Rectal smooth muscle tissue (tissue), 1 donor: ENCODE results near the gene NEK5.
"Not testable (repeated sequence)": the region's sequence is repeated elsewhere in the genome, so short reads cannot be mapped to it uniquely, and the experiment has no call there.

Experiments
- H3K27ac ChIP-seq: one replicate; pipeline ENCODE4 v1.7.0; 2013; ENCODE audit warnings: low read depth, low read length, inconsistent platforms
- H3K27me3 ChIP-seq: one replicate; pipeline ENCODE4 v1.7.0; 2013; ENCODE audit warnings: low read length; ENCODE audit not compliant: control insufficient read depth, insufficient read depth
- H3K36me3 ChIP-seq: one replicate; pipeline ENCODE4 v1.7.0; 2013; ENCODE audit warnings: low read length; ENCODE audit not compliant: control insufficient read depth, insufficient read depth
- H3K4me1 ChIP-seq: one replicate; pipeline ENCODE4 v1.7.0; 2013; ENCODE audit warnings: low read length; ENCODE audit not compliant: control insufficient read depth, insufficient read depth
- H3K4me3 ChIP-seq: one replicate; pipeline ENCODE4 v1.7.0; 2013; ENCODE audit warnings: low read length
- H3K9ac ChIP-seq: one replicate; pipeline ENCODE4 v1.7.0; 2013; ENCODE audit warnings: low read length

NEK5 gene

GRCh38 chr13:52092087-52092486, 36.8 kb downstream of the NEK5 start:
- no peak overlapping the region for H3K9ac ChIP-seq
- no peaks in the 10 kb centered on the region for H3K4me1 ChIP-seq
- H3K27ac ChIP-seq, result no peak overlapping the region
- no peak overlapping the region for H3K4me3 ChIP-seq
- H3K27me3 ChIP-seq, result no peaks in the 10 kb centered on the region
- no peaks in the 10 kb centered on the region for H3K36me3 ChIP-seq

- Histone ChIP-seq H3K4me3 (no peak overlapping the region), H3K27me3 (no peaks in the 10 kb centered on the region), H3K4me1 (no peaks in the 10 kb centered on the region)
Observed at GRCh38 chr13:52091473-52091872, 37.4 kb downstream of the NEK5 start.

GRCh38 chr13:52085421-52085820, 43.5 kb downstream of the NEK5 start:
- H3K36me3 ChIP-seq, result no peaks in the 10 kb centered on the region
- no peak overlapping the region for H3K9ac ChIP-seq
- H3K4me3 ChIP-seq, result no peak overlapping the region
- no peak overlapping the region for H3K27ac ChIP-seq
- no peaks in the 10 kb centered on the region for H3K27me3 ChIP-seq
- no peaks in the 10 kb centered on the region for H3K4me1 ChIP-seq

More at GRCh38 chr13:52091473-52091872, 37.4 kb downstream of the NEK5 start:
- Histone ChIP-seq H3K36me3 (no peaks in the 10 kb centered on the region), H3K9ac (no peak overlapping the region), H3K27ac (no peak overlapping the region)

- not testable (repeated sequence) for H3K4me3 ChIP-seq, H3K36me3 ChIP-seq, H3K4me1 ChIP-seq, H3K27ac ChIP-seq, H3K9ac ChIP-seq, H3K27me3 ChIP-seq
Observed at GRCh38 chr13:52084981-52085380, 43.9 kb downstream of the NEK5 start.

- no peak overlapping the region for H3K27ac ChIP-seq
- no peak overlapping the region for H3K9ac ChIP-seq
- H3K4me1 ChIP-seq, result no peaks in the 10 kb centered on the region
- H3K4me3 ChIP-seq, result no peak overlapping the region
- H3K36me3 ChIP-seq, result no peaks in the 10 kb centered on the region
- H3K27me3 ChIP-seq, result no peaks in the 10 kb centered on the region
Observed at GRCh38 chr13:52082601-52083000, 46.3 kb downstream of the NEK5 start.

GRCh38 chr13:52079891-52080290, 49.0 kb downstream of the NEK5 start:
- not testable (repeated sequence) for H3K4me3 ChIP-seq, H3K27me3 ChIP-seq, H3K4me1 ChIP-seq, H3K36me3 ChIP-seq, H3K27ac ChIP-seq, H3K9ac ChIP-seq

- no peak overlapping the region for H3K27ac ChIP-seq
- H3K36me3 ChIP-seq, result no peaks in the 10 kb centered on the region
- no peak overlapping the region for H3K4me3 ChIP-seq
- H3K27me3 ChIP-seq, result no peaks in the 10 kb centered on the region
- no peaks in the 10 kb centered on the region for H3K4me1 ChIP-seq
- H3K9ac ChIP-seq, result no peak overlapping the region
Observed at GRCh38 chr13:52070929-52071523, 57.8 kb downstream of the NEK5 start.

- Histone ChIP-seq H3K4me3 (peak overlapping the region; percentile 0), H3K27me3 (no peaks in the 10 kb centered on the region), H3K4me1 (no peaks in the 10 kb centered on the region), H3K9ac (no peak overlapping the region), H3K27ac (no peak overlapping the region), H3K36me3 (no peaks in the 10 kb centered on the region)
Observed at GRCh38 chr13:52067237-52067636, 61.6 kb downstream of the NEK5 start.

GRCh38 chr13:52061587-52061986, 67.3 kb downstream of the NEK5 start:
- no peaks in the 10 kb centered on the region for H3K4me1 ChIP-seq
- H3K9ac ChIP-seq, result no peak overlapping the region
- no peak overlapping the region for H3K4me3 ChIP-seq
- H3K27ac ChIP-seq, result no peak overlapping the region
- H3K27me3 ChIP-seq, result no peaks in the 10 kb centered on the region
- no peaks in the 10 kb centered on the region for H3K36me3 ChIP-seq

GRCh38 chr13:52061064-52061463, 67.8 kb downstream of the NEK5 start:
- H3K27ac ChIP-seq, result not testable (repeated sequence)

GRCh38 chr13:52053460-52053859, 75.4 kb downstream of the NEK5 start:
- H3K27ac ChIP-seq, result no peak overlapping the region
- H3K36me3 ChIP-seq, result no peaks in the 10 kb centered on the region
- no peaks in the 10 kb centered on the region for H3K4me1 ChIP-seq
- H3K9ac ChIP-seq, result no peak overlapping the region
- no peak overlapping the region for H3K4me3 ChIP-seq
- H3K27me3 ChIP-seq, result no peaks in the 10 kb centered on the region

More at GRCh38 chr13:52061064-52061463, 67.8 kb downstream of the NEK5 start:
- not testable (repeated sequence) for H3K9ac ChIP-seq, H3K27me3 ChIP-seq, H3K4me3 ChIP-seq, H3K4me1 ChIP-seq, H3K36me3 ChIP-seq

- H3K4me3 ChIP-seq, result no peak overlapping the region
- no peaks in the 10 kb centered on the region for H3K27me3 ChIP-seq
- no peak overlapping the region for H3K27ac ChIP-seq
- no peak overlapping the region for H3K9ac ChIP-seq
- no peaks in the 10 kb centered on the region for H3K4me1 ChIP-seq
- H3K36me3 ChIP-seq, result no peaks in the 10 kb centered on the region
Observed at GRCh38 chr13:52051400-52051799, 77.5 kb downstream of the NEK5 start.

- no peak overlapping the region for H3K4me3 ChIP-seq
Observed at GRCh38 chr13:52048516-52048915, 80.4 kb downstream of the NEK5 start.

More at GRCh38 chr13:52048516-52048915, 80.4 kb downstream of the NEK5 start:
- H3K27ac ChIP-seq, result no peak overlapping the region
- H3K27me3 ChIP-seq, result no peaks in the 10 kb centered on the region
- no peaks in the 10 kb centered on the region for H3K4me1 ChIP-seq
- H3K36me3 ChIP-seq, result no peaks in the 10 kb centered on the region
- no peak overlapping the region for H3K9ac ChIP-seq
